Ishikawa (cell line): ENCODE data around the gene ESYT1.
A peak's percentile ranks its signal among the peaks of the same experiment; 100 is the strongest.

Experiments
- CEBPB ChIP-seq: IDR thresholded peaks from 2 replicates; pipeline ENCODE4 v1.6.1; 2012
- CREB1 ChIP-seq: IDR thresholded peaks from 2 replicates; pipeline ENCODE4 v1.6.1; 2012; ENCODE audit warnings: low read depth
- EGR1 ChIP-seq: IDR thresholded peaks from 2 replicates; pipeline ENCODE4 v1.6.1; 2012
- EP300 ChIP-seq: IDR thresholded peaks from 2 replicates; pipeline ENCODE4 v1.6.1; 2012; ENCODE audit warnings: borderline replicate concordance
- FOXM1 ChIP-seq: IDR thresholded peaks from 2 replicates; pipeline ENCODE4 v1.6.1; 2012; ENCODE audit warnings: low read depth, borderline replicate concordance
- NFIC ChIP-seq: IDR thresholded peaks from 2 replicates; pipeline ENCODE4 v1.6.1; 2012
- RAD21 ChIP-seq: IDR thresholded peaks from 2 replicates; pipeline ENCODE4 v1.6.1; 2012; ENCODE audit warnings: low read depth
- TAF1 ChIP-seq: IDR thresholded peaks from 2 replicates; pipeline ENCODE4 v1.6.1; 2012; ENCODE audit warnings: low read depth, mild to moderate bottlenecking
- TCF12 ChIP-seq: IDR thresholded peaks from 2 replicates; pipeline ENCODE4 v1.6.1; 2012; ENCODE audit warnings: low read depth
- TEAD4 ChIP-seq: IDR thresholded peaks from 2 replicates; pipeline ENCODE4 v1.6.1; 2012
- YY1 ChIP-seq: IDR thresholded peaks from 2 replicates; pipeline ENCODE4 v1.6.1; 2012; ENCODE audit warnings: low read depth
- ZBTB7A ChIP-seq: IDR thresholded peaks from 2 replicates; pipeline ENCODE4 v1.6.1; 2012; ENCODE audit warnings: low read depth
- TF ChIP-seq, protein P1 (sequence below): IDR thresholded peaks from 2 replicates; pipeline ENCODE4 v1.6.1; 2012; ENCODE audit warnings: low read depth, mild to moderate bottlenecking
- TF ChIP-seq, protein P2 (sequence below): IDR thresholded peaks from 2 replicates; pipeline ENCODE4 v1.6.1; 2012
- TF ChIP-seq, protein P3 (sequence below): IDR thresholded peaks from 2 replicates; pipeline ENCODE4 v1.6.1; 2012

The ESYT1 gene

DNA sequence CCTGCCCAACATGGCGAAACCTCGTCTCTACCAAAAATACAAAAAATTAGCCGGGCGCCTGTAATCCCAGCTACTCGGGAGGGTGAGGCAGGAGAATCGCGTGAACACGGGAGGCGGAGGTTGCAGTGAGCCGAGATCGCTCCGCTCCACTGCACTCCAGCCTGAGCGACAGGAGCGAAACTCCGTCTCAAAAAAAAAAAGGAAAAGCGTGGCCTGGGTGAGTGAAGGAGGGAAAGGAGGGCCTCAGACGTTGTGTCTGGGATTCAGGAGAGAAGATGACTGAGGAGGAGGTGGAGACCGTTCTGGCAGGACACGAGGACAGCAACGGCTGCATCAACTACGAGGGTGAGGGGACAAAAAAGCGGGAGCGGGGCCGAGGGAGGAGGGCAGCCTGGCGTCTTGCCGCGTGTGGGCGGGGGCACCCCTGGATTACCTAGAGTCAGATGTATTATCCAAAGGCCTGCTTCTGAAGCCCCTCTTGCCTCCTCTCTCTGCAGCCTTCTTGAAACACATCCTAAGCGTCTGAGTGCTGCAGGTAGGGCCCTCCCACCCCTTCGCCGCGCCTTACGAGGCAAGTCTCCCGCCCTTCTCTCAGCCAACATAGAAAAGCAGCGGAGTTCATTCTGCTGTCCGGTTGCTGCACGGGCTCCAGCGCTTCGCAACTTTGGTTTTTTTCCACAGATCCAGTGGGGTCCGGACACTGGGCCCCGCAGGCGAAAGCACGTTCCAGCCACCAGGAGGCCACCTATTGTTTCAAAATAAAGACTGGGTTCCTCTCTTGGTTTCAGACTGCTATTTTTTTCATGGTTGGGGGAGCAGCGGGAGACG is 29.3 kb downstream of the ESYT1 start:
- TF ChIP-seq CEBPB (peak; percentile 45; the same call in 1 of the 2 replicates), FOXM1 (no peak), TCF12 (no peak), RAD21 (peak; percentile 44), CREB1 (no peak), EGR1 (peak; percentile 54; the same call in 1 of the 2 replicates), TAF1 (peak; percentile 87), NFIC (peak; percentile 9), ZBTB7A (peak; percentile 39; the same call in 1 of the 2 replicates), YY1 (no peak; the same call in none of the 2 replicates), EP300 (peak; percentile 31; the same call in 1 of the 2 replicates), TEAD4 (peak; percentile 94)
- TF ChIP-seq, protein P1, sequence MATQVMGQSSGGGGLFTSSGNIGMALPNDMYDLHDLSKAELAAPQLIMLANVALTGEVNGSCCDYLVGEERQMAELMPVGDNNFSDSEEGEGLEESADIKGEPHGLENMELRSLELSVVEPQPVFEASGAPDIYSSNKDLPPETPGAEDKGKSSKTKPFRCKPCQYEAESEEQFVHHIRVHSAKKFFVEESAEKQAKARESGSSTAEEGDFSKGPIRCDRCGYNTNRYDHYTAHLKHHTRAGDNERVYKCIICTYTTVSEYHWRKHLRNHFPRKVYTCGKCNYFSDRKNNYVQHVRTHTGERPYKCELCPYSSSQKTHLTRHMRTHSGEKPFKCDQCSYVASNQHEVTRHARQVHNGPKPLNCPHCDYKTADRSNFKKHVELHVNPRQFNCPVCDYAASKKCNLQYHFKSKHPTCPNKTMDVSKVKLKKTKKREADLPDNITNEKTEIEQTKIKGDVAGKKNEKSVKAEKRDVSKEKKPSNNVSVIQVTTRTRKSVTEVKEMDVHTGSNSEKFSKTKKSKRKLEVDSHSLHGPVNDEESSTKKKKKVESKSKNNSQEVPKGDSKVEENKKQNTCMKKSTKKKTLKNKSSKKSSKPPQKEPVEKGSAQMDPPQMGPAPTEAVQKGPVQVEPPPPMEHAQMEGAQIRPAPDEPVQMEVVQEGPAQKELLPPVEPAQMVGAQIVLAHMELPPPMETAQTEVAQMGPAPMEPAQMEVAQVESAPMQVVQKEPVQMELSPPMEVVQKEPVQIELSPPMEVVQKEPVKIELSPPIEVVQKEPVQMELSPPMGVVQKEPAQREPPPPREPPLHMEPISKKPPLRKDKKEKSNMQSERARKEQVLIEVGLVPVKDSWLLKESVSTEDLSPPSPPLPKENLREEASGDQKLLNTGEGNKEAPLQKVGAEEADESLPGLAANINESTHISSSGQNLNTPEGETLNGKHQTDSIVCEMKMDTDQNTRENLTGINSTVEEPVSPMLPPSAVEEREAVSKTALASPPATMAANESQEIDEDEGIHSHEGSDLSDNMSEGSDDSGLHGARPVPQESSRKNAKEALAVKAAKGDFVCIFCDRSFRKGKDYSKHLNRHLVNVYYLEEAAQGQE, result no peak
- TF ChIP-seq, protein P2, sequence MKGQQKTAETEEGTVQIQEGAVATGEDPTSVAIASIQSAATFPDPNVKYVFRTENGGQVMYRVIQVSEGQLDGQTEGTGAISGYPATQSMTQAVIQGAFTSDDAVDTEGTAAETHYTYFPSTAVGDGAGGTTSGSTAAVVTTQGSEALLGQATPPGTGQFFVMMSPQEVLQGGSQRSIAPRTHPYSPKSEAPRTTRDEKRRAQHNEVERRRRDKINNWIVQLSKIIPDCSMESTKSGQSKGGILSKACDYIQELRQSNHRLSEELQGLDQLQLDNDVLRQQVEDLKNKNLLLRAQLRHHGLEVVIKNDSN, result no peak
- TF ChIP-seq, protein P3, sequence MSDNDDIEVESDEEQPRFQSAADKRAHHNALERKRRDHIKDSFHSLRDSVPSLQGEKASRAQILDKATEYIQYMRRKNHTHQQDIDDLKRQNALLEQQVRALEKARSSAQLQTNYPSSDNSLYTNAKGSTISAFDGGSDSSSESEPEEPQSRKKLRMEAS, result peak; percentile 92

DNA sequence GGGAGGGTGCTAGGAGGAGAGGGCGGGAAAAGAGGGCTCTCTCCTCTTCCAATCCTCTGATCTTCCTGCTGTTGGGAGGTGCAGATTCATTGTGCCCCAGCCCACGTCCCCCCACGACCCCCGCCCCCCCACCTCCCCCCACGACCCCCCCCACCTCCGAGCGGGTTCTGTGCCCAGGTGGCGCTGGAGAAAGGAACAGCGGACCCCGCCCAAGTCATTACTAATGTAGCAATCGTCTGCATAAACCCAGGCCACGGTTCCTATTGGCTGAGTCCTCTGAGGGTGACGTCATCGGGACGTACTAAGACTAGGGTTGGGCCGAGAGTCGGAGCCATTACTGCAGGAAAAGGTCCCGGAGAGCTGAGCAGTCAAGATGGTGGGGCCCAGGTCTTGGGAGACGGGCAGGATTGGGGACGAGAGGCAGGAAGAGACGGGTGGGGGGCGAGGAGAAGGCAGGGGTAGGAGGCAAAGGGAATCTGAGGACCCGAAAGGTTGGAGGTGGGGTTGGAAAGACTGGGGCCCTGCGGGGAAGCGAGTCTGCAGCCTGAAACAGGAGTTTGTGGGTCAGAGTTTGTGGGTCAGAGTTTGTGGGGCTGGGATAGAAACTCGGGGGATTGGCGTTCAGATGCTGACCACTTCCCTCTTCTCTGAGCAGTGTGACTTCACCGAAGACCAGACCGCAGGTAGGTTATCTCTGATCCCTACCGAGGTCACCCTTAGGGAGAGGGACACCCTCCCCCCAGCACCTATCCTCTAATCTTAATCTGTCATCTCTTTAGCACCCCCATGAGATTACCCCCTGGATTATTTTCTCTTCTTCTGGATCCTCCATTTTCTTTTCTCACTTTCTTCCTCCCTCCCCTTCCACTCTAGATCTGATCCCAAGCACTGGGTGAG is 30.2 kb downstream of the ESYT1 start, which contains the start of gene MYL6:
MYL6 (plus strand) TSS at position 331 of the 897 bp plus-strand sequence; CDS start at position 374, 43 bp downstream.
- TF ChIP-seq FOXM1 (no peak), ZBTB7A (0 out of 2 replicates have a peak, but pooled peaks have one; percentile 25), YY1 (peak; percentile 96), TAF1 (peak; percentile 96), TCF12 (peak; percentile 55; the same call in 1 of the 2 replicates), TEAD4 (peak; percentile 52; the same call in 1 of the 2 replicates), RAD21 (no peak), CREB1 (peak; percentile 87), CEBPB (peak; percentile 87), NFIC (no peak; the same call in 1 of the 2 replicates), EP300 (0 out of 2 replicates have a peak, but pooled peaks have one; percentile 22), EGR1 (no peak)
- TF ChIP-seq, protein P2, result no peak
- TF ChIP-seq, protein P3, result no peak
- TF ChIP-seq, protein P1, result no peak

DNA sequence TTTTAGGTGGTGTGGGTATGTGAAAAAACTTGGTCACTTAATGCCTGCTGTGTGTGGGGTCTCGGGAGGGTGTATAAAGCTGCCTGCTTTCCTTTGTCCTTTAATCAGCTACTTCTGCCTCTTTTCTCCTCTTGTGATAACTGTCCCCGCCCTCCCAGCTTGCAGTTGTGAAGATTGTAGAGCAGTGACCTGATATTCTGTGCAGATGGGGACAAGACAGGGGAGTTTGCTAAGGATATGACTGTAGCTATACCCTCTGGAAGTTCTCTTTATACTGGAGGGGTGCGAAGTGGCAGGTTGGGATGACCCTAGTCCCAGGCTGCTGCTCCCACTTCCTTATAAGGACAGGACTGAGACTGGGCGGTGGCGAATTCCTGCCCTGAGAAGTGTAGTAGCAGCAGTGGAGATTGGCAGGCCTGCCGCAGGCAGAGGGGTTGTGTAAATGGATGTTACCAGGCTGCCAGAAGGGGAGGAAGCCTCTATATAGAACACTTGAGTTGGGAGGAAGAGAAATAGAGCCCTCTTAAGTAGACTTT is 30.9 kb downstream of the ESYT1 start:
- TF ChIP-seq TEAD4 (peak; percentile 70), EP300 (0 out of 2 replicates have a peak, but pooled peaks have one; percentile 28), TCF12 (0 out of 2 replicates have a peak, but pooled peaks have one; percentile 9), CEBPB (no peak), TAF1 (peak; percentile 13; the same call in 1 of the 2 replicates), ZBTB7A (0 out of 2 replicates have a peak, but pooled peaks have one; percentile 19)
- TF ChIP-seq, protein P2, result no peak
